GM21423 (cell line): ENCODE results near the gene HIBCH.
"Not testable (repeated sequence)": the region's sequence is repeated elsewhere in the genome, so short reads cannot be mapped to it uniquely, and the experiment has no call there.

Experiments used
- ATAC-seq: cut with Tn5 transposase; IDR thresholded peaks from one replicate; pipeline ENCODE4 v1.9.1; 2021; ENCODE audit warnings: mild to moderate bottlenecking, moderate library complexity; ENCODE audit not compliant: unreplicated experiment

Gene HIBCH

DNA sequence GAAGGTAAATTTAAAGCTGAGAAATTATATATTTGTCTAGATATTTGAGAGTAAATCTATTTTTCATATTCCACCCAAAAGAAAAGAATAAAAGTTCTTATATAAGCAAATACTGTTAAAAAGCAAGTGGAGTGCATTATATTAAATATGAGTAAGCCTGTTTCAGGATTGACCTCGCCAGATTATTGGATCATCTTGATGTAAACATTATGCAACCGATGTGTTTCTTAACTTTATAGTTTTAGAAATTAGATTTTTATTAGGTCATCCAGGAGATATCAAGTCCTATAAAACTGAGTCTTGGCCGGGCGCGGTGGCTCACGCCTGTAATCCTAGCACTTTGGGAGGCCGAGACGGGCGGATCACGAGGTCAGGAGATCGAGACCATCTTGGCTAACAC, 156.8 kb downstream of the HIBCH start:
- no peak for ATAC-seq

DNA sequence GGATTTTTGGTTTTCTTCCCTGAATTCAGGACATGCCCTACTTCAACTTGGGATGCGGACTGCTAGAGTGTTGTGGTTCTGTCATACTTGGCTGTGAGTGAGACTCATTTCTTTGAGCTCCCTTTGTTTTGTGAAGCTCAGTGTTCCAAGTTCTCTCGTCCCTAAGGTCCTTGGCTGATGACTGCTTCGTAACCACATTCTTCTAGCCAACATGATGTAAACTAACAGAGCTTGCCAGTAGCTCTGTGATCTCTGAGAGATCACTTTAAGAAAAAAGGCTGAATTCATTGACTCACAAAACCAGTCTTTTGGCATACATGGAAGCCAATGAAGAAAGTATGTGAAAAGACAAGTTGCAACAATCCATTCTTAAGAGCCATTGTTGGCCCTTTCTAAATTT, 160.2 kb downstream of the HIBCH start:
- no peak for ATAC-seq

DNA sequence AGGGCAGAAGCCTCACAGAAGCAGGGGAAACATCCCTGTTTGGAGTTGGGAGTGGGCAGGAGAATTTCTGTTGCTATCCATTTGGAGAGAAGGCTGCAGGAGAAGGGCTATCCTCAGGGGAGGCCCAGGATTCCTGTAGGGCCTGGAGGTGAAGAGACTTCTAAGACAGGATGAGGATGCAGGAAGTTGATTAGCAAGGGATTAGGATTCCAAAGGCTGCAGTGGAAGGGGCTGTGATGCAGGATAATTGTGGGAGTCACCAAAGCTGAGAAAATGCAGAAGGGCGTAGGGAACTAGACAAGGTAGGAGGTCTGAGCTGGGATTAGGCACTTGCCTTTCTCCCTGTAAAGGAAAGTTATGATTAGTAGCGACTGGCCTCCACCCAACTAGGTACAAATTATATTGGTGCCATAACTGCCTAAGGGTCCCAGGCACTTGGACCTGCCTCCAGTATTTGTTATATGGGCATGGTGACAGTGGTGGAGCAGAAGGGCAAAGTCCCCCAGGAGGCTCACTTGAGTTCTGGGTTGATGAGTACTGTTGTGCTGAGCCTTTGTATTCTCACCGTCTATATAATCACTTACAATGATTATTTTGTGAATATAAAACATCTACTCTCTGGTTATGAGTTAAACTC, 160.7 kb downstream of the HIBCH start:
- no peak for ATAC-seq

DNA sequence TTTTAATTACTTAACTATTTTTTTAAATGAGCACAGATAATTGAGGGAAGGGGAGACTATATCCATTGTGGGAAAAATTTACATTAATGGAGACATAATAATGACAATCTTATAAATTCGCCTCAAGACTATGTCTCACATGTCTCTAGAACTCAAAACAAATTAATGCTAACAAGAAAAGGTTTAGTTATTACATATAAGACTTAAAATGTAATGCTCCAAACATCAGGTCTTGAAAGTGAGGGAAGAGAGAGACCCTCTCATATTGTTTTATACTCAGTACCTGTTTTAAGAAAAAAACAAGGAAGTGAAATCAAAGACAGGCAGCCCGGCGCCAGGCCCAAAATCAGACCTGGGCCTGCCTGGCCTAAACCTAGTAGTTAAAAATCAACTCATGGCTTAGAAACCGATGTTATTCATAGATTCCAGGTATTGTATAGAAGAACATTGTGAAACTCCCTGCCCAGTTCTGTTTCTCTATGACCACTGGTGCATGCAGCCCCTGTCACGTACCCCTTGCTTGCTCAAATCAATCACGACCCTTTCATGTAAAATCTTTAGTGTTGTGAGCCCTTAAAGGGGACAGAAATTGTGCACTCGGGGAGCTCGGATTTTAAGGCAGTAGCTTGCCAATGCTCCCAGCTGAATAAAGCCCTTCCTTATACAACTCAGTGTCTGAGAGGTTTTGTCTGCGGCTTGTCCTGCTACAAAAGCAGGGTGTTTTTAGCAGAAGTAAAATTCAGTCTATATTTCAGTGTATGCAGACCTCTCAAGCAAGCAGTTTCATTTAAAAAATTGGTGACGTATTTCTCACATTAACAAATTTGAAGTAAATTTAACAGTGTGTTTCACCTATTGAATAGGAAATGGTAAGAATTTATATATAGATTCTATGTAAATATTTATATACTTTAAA, 161.8 kb downstream of the HIBCH start:
- ATAC-seq = not testable (repeated sequence)

DNA sequence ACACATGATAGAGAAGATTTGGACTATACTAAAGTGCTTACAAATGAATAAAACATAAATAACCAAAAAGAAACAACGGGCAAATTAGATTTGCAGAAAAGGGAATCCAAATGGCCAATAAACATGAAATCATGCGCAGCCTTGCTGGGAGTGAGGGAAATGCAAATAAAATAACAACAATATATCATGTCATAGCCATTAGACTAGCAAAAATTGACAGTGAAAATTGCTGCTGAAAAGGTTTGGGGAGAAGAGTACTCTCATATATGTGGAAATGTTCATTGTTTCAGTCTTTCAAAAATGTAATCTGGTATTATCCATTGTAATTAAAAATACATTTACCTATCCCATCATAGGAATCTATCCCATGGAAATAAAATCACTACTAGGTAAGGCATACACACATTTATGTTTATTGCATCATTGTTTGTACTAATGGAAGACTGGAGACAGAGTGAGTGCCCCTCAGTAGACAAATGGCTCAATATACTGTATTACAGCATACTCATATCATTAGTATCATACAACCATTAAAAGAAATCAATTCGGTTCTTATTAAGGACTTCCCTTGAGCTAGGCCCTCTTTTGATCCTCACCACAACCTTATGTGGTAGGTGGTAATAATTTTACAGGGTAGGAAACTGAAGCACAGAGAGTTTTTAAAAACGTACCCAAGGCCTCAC, 163.0 kb downstream of the HIBCH start:
- no peak for ATAC-seq
